Left renal cortex interstitium (tissue), 4 donors: Measurements from ENCODE around the gene CALN1. TPM values are rescaled to one million over a fixed set of nuclear protein-coding genes. Genes with fewer than 3 reads are reported as not detected.
"Not testable (repeated sequence)": the region's sequence is repeated elsewhere in the genome, so short reads cannot be mapped to it uniquely, and the experiment has no call there.

Experiments used
- DNase-seq, 4 donors: peaks; one replicate each; pipeline ENCODE4 v3.0.0-alpha.2; 2013; ENCODE audit warnings: low read depth in 4 of 4, low spot score in 2 of 4, missing footprints in 1 of 4
- polyA plus RNA-seq, 4 donors: library from polyadenylated mRNA; unstranded; fragments of 120-200 nt; gene quantifications; one replicate each; pipeline ENCODE4 v1.2.1, GENCODE V29; 2013; ENCODE audit not compliant: insufficient read length in 4 of 4

CALN1 gene
- polyA plus RNA-seq, 4 donors = 0.61 to 1.1 (median 0.75) TPM

- DNase-seq = no peak
Measured at GRCh38 chr7:72411419-72411818, 719 bp downstream of the CALN1 start.

- DNase-seq = no peak
Measured at GRCh38 chr7:72409638-72410015, 2.5 kb downstream of the CALN1 start.

- no peak for DNase-seq
Measured at GRCh38 chr7:72408966-72409637, 3.0 kb downstream of the CALN1 start.

GRCh38 chr7:72406820-72407403, 5.2 kb downstream of the CALN1 start:
- DNase-seq = no peak

- no peak for DNase-seq
Measured at GRCh38 chr7:72405871-72406270, 6.3 kb downstream of the CALN1 start.

GRCh38 chr7:72405418-72405817, 6.7 kb downstream of the CALN1 start:
- DNase-seq = no peak

GRCh38 chr7:72404743-72405142, 7.4 kb downstream of the CALN1 start:
- DNase-seq = no peak

GRCh38 chr7:72403458-72404076, 8.6 kb downstream of the CALN1 start:
- no peak for DNase-seq

GRCh38 chr7:72394016-72394415, 18.1 kb downstream of the CALN1 start:
- no peak for DNase-seq

- DNase-seq = no peak
Measured at GRCh38 chr7:72391821-72392377, 20.2 kb downstream of the CALN1 start.

GRCh38 chr7:72386118-72386517, 26.0 kb downstream of the CALN1 start:
- no peak for DNase-seq

- DNase-seq = no peak
Measured at GRCh38 chr7:72362246-72362645, 49.9 kb downstream of the CALN1 start.

GRCh38 chr7:72345208-72345727, 66.9 kb downstream of the CALN1 start:
- DNase-seq = no peak

- no peak for DNase-seq
Measured at GRCh38 chr7:72343991-72344390, 68.1 kb downstream of the CALN1 start.

- not testable (repeated sequence) for DNase-seq
Measured at GRCh38 chr7:72343354-72343753, 68.8 kb downstream of the CALN1 start.

- DNase-seq = peak in 1 of 4 donors; percentile 2
Measured at GRCh38 chr7:72337390-72338167, 74.6 kb downstream of the CALN1 start.

- peak in 2 of 4 donors; percentile 4 to 5 for DNase-seq
Measured at GRCh38 chr7:72336632-72337389, 75.3 kb downstream of the CALN1 start.

- DNase-seq = no peak
Measured at GRCh38 chr7:72336382-72336631, 75.8 kb downstream of the CALN1 start.

GRCh38 chr7:72335561-72336381, 76.4 kb downstream of the CALN1 start:
- peak in 2 of 4 donors; percentile 6 for DNase-seq
